ENCODE data around the gene NCOA1.

DNA sequence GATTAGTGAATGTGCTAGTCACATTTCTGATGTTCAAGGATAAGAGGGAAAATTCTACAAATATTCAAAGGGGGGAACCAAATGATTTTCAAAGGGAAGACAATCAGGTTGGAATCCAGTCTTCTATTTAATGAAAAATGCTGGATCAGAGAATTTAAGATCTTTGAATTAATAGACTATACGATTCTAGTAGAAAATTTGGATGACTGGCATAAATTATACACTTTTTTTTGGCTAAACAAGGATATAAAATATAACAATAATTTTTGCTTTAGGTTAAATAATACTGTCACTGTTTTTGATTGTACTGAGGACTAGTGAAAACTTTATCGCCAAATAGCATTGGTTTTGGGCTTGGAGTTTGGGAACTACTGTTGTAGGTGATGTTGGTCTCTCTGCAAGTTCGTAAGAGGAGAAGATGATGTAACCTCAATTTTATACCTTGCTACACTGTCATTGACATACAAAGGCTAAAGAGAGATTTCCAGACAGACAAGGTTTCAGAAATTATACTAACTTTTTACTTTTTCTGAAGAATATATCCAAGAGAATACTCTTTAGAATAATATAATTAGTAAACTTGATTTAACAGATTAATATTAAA lies 51.3 kb downstream of the NCOA1 start:
- TF ChIP-seq, protein P1, sequence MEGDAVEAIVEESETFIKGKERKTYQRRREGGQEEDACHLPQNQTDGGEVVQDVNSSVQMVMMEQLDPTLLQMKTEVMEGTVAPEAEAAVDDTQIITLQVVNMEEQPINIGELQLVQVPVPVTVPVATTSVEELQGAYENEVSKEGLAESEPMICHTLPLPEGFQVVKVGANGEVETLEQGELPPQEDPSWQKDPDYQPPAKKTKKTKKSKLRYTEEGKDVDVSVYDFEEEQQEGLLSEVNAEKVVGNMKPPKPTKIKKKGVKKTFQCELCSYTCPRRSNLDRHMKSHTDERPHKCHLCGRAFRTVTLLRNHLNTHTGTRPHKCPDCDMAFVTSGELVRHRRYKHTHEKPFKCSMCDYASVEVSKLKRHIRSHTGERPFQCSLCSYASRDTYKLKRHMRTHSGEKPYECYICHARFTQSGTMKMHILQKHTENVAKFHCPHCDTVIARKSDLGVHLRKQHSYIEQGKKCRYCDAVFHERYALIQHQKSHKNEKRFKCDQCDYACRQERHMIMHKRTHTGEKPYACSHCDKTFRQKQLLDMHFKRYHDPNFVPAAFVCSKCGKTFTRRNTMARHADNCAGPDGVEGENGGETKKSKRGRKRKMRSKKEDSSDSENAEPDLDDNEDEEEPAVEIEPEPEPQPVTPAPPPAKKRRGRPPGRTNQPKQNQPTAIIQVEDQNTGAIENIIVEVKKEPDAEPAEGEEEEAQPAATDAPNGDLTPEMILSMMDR (conservative IDR thresholded peaks at IDR 0.05; ENCODE audit: low read length): no peak
- no peak for TF ChIP-seq EZH2phosphoT487 (IDR thresholded peaks at IDR 0.05; ENCODE audit: borderline replicate concordance, low read depth, low read length)

All from OCI-LY7 (cell line).